Gastrocnemius medialis (tissue), 4 donors: ENCODE data around the gene SCUBE3.

Source experiments
- CTCF ChIP-seq, 5 experiments: fragments of 450-650 bp in 3 of 5; fragments of 200-600 bp in 2 of 5; sonication (generic) in 2 of 5; IDR thresholded peaks in 4 of 5; conservative IDR thresholded peaks in 1 of 5; 1 replicate in 4 of 5; 2 replicates in 1 of 5; pipeline ENCODE4 v1.5.1; 2016 to 2019; ENCODE audit warnings: antibody characterized with exemption in 5 of 5, mild to moderate bottlenecking in 3 of 5, moderate library complexity in 3 of 5
- POLR2A ChIP-seq, 2 donors: fragments of 450-650 bp; IDR thresholded peaks; one replicate each; pipeline ENCODE4 v1.6.1; 2017; ENCODE audit warnings: antibody characterized with exemption in 2 of 2, mild to moderate bottlenecking in 2 of 2, moderate library complexity in 2 of 2

GRCh38 chr6:35206346-35206745 lies 7.4 kb upstream of the SCUBE3 start:
- TF ChIP-seq CTCF (IDR thresholded peaks at IDR 0.05 in 4 of 5, conservative IDR thresholded peaks at IDR 0.05 in 1 of 5) = no peak
- TF ChIP-seq POLR2A (IDR thresholded peaks at IDR 0.05) = no peak
